Measurements from ENCODE around the gene MEG3. TPM values are rescaled to one million over a fixed set of nuclear protein-coding genes. Genes with fewer than 3 reads are reported as not detected.
A peak's percentile ranks its signal among the peaks of the same experiment; 100 is the strongest.

The MEG3 gene
- total and polyA plus RNA-seq, 9 of the 15 experiments (the other 6 are each of a cell fraction or from before 2014, with no cell fraction given): 0.10 to 5.3 (median 1.0) TPM; not detected in 1

DNA sequence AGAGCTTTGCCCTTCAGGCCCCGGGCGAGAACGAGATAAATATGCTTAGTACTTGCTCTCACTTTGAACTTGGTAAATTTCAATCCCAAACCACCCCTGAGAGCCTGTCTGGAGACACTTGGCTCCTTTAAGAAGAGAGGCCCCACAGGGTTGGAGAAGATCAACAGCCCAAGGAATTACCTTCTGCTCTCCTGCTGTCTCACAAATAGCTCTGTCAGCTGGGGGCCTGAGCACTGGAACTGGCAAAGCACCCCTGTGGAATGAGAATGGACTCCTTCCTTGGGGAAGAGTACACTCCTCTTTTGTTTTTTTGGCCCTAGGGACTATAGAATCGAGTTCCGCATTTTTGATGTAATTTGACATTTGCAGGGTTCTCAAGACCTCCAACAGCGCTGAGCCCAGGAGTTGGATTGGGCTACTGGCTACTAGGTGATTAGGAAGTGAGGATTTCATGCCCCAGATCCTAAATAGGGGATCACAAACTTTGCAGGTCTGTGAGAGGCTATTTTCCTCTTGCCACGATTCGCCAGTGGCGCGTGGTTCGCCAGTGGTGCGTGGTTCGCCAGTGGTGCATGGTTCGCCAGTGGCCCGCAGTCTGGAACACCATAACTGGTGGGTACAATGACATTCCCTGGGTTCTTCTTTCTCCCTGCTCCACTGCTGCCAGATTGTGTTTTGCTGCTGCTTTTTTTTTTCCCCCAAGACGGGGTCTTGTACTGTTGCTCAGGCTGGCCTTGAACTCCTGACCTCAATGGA, 17.8 kb upstream of the MEG3 start:
- in situ Hi-C loops (cut with MboI) (no loop called here), intact Hi-C loops (cut with micrococcal nuclease) (no loop called here)
- no peaks in the 10 kb centered on the region for H3K27me3 ChIP-seq (ENCODE audit: control insufficient read depth in 2 of 2, insufficient read depth in 2 of 2, low read length in 2 of 2)
- no peak overlapping the region for H3K27ac ChIP-seq (ENCODE audit: extremely low read depth, low read depth, low read length)
- peaks cover 22% of the 10 kb centered on the region for H3K9me3 ChIP-seq (replicated peaks; ENCODE audit: control insufficient read depth, insufficient read depth, low read depth, low read length)
- no peak for ATAC-seq
- FAIRE-seq: no peak
- no peak overlapping the region for H3K4me2 ChIP-seq (ENCODE audit: insufficient read depth, low read length)
- H3K4me3 ChIP-seq: no peak overlapping the region
- no peaks in the 10 kb centered on the region for H4K20me1 ChIP-seq (replicated peaks; ENCODE audit: control insufficient read depth, insufficient read depth, low read length)
- no peaks in the 10 kb centered on the region for H3K79me2 ChIP-seq (ENCODE audit: control insufficient read depth, insufficient read depth, low read length)
- H2AFZ ChIP-seq (ENCODE audit: low read depth, low read length): no peak overlapping the region
- POLR2A ChIA-PET: no interaction called here
- no TSS peak for BruUV-seq (replicated peaks)
- no peak overlapping the region for H3K9ac ChIP-seq (ENCODE audit: insufficient read depth in 1 of 2, low read depth in 2 of 2, low read length in 2 of 2)
- peaks cover 0 to 4% of the 10 kb centered on the region in 2 experiments; a peak in 2 of 5 replicates for H3K4me1 ChIP-seq (replicated peaks in 1 of 2; ENCODE audit: control insufficient read depth in 2 of 2, insufficient read depth in 2 of 2, low read length in 2 of 2)
- no peaks in the 10 kb centered on the region for H3K36me3 ChIP-seq (ENCODE audit: control insufficient read depth, insufficient read depth, low read length)
- CTCF ChIA-PET (ENCODE audit: low intra/inter-chr PET ratio): no interaction called here
- 74% methylated on average over 12 of the region's 16 CpGs for WGBS (ENCODE audit: insufficient coverage, low coverage, missing lambda C conversion rate)
- DNase-seq (ENCODE audit: extremely low read depth in 1 of 4, low spot score in 3 of 4): no peak
- H3K9me1 ChIP-seq (ENCODE audit: control insufficient read depth, insufficient read depth, low read length): no peaks in the 10 kb centered on the region
- TF ChIP-seq IFI16 (CRISPR knock-in tag; IDR thresholded peaks at IDR 0.05) (no peak), BCOR (IDR thresholded peaks at IDR 0.05) (no peak), CBFA2T2 (conservative IDR thresholded peaks at IDR 0.05) (no peak), HEY1 (CRISPR knock-in tag; IDR thresholded peaks at IDR 0.05; ENCODE audit: borderline replicate concordance) (no peak), CBX3 (IDR thresholded peaks at IDR 0.05; ENCODE audit: borderline replicate concordance in 1 of 2, low read length in 2 of 2) (0 out of 3 replicates have a peak, but pooled peaks of 1 of the 2 experiments have one; percentile 69), TRIM24 (IDR thresholded peaks at IDR 0.05) (peak; percentile 49 to 68; a peak in 3 of 4 replicates), ZSCAN32 (CRISPR knock-in tag; IDR thresholded peaks at IDR 0.05) (no peak), MYNN (IDR thresholded peaks at IDR 0.05) (no peak), MYNN (CRISPR knock-in tag; IDR thresholded peaks at IDR 0.05) (no peak), PTBP1 (IDR thresholded peaks at IDR 0.05; ENCODE audit: low read depth, low read length) (no peak), ETS2 (tag; IDR thresholded peaks at IDR 0.05; ENCODE audit: borderline replicate concordance, poor library complexity, severe bottlenecking) (no peak), ZNF445 (CRISPR knock-in tag; IDR thresholded peaks at IDR 0.05; ENCODE audit: low read depth) (peak; percentile 100), ZNF384 (IDR thresholded peaks at IDR 0.05; ENCODE audit: low read depth, low read length) (no peak), TRIM28 (IDR thresholded peaks at IDR 0.05) (peak; percentile 91), ZBTB17 (CRISPR knock-in tag; IDR thresholded peaks at IDR 0.05) (no peak), NFE2L1 (tag; IDR thresholded peaks at IDR 0.05; ENCODE audit: borderline replicate concordance, low read depth) (no peak), GATAD2A (IDR thresholded peaks at IDR 0.05) (no peak)
- TF ChIP-seq, protein P1, sequence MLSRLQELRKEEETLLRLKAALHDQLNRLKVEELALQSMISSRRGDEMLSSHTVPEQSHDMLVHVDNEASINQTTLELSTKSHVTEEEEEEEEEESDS (CRISPR knock-in tag; IDR thresholded peaks at IDR 0.05): no peak
- TF ChIP-seq, protein P2, sequence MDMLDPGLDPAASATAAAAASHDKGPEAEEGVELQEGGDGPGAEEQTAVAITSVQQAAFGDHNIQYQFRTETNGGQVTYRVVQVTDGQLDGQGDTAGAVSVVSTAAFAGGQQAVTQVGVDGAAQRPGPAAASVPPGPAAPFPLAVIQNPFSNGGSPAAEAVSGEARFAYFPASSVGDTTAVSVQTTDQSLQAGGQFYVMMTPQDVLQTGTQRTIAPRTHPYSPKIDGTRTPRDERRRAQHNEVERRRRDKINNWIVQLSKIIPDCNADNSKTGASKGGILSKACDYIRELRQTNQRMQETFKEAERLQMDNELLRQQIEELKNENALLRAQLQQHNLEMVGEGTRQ (CRISPR knock-in tag; IDR thresholded peaks at IDR 0.05): no peak
- TF ChIP-seq, protein P3, sequence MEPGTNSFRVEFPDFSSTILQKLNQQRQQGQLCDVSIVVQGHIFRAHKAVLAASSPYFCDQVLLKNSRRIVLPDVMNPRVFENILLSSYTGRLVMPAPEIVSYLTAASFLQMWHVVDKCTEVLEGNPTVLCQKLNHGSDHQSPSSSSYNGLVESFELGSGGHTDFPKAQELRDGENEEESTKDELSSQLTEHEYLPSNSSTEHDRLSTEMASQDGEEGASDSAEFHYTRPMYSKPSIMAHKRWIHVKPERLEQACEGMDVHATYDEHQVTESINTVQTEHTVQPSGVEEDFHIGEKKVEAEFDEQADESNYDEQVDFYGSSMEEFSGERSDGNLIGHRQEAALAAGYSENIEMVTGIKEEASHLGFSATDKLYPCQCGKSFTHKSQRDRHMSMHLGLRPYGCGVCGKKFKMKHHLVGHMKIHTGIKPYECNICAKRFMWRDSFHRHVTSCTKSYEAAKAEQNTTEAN (CRISPR knock-in tag; IDR thresholded peaks at IDR 0.05): no peak

Data from K562 (cell line).